ENCODE measurements around the gene SHROOM3. TPM values are rescaled to one million over a fixed set of nuclear protein-coding genes. Genes with fewer than 3 reads are reported as not detected.
A peak's percentile ranks its signal among the peaks of the same experiment; 100 is the strongest.

SHROOM3 gene
- total RNA-seq, 1 experiment from 2014 or later, result 27.6 TPM

DNA sequence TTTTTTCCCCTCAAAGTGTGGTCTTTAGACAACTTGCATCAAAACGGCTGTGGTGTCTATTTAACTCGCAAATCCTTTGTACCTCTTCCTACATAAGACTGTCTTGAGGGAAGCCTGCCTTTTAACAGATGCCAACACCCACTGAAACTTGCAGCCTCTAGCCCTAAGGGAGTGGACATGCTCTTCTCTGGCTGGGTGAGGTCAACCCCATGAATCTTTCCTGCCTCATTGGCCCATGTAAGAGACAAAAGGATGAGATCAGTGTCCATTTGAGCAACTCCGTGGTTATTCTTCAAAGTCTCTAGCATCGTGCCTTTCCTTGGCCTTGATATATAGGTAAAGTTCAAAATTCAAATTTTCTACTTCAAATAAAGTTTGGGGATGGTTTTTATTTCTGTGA lies 134.7 kb downstream of the SHROOM3 start:
- TF ChIP-seq, protein P1, sequence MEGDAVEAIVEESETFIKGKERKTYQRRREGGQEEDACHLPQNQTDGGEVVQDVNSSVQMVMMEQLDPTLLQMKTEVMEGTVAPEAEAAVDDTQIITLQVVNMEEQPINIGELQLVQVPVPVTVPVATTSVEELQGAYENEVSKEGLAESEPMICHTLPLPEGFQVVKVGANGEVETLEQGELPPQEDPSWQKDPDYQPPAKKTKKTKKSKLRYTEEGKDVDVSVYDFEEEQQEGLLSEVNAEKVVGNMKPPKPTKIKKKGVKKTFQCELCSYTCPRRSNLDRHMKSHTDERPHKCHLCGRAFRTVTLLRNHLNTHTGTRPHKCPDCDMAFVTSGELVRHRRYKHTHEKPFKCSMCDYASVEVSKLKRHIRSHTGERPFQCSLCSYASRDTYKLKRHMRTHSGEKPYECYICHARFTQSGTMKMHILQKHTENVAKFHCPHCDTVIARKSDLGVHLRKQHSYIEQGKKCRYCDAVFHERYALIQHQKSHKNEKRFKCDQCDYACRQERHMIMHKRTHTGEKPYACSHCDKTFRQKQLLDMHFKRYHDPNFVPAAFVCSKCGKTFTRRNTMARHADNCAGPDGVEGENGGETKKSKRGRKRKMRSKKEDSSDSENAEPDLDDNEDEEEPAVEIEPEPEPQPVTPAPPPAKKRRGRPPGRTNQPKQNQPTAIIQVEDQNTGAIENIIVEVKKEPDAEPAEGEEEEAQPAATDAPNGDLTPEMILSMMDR (conservative IDR thresholded peaks at IDR 0.05), result no peak
- no peak overlapping the region for H4K5ac ChIP-seq (ENCODE audit: insufficient read length, low read depth, low read length)
- H3K27ac ChIP-seq (ENCODE audit: insufficient read length, low read depth, low read length), result no peak overlapping the region
- H3K27me3 Mint-ChIP-seq (ENCODE audit: low read depth), result no peaks in the 10 kb centered on the region; the same call in 1 of the 2 replicates
- H3K27me3 ChIP-seq (ENCODE audit: insufficient read depth, low read length), result no peaks in the 10 kb centered on the region
- no peaks in the 10 kb centered on the region for H3K36me3 Mint-ChIP-seq (ENCODE audit: insufficient read depth in 1 of 3, low read depth in 3 of 3)
- H3T11ph ChIP-seq (ENCODE audit: low read length), result no peak overlapping the region
- no peak overlapping the region for H3K4ac ChIP-seq (ENCODE audit: low read depth, low read length)
- H3K9me3 ChIP-seq (ENCODE audit: control insufficient read depth, low read depth, low read length), result no peaks in the 10 kb centered on the region
- H3K18ac ChIP-seq (ENCODE audit: insufficient read length, low read depth, low read length), result peak overlapping the region; percentile 46
- no peak for DNase-seq
- no peak overlapping the region for H3K23ac ChIP-seq (ENCODE audit: insufficient read length, low read depth, low read length)
- H3K4me2 ChIP-seq (ENCODE audit: insufficient read depth, insufficient read length, low read length), result no peak overlapping the region
- no peak overlapping the region; a peak in 1 of 7 replicates for H3K27ac Mint-ChIP-seq
- H3K9me3 Mint-ChIP-seq, result no peaks in the 10 kb centered on the region
- H3K4me1 ChIP-seq (ENCODE audit: insufficient read depth, low read length), result peaks cover 4% of the 10 kb centered on the region; the same call in 1 of the 2 replicates
- no peaks in the 10 kb centered on the region for H3K23me2 ChIP-seq (ENCODE audit: insufficient read length, low read depth, low read length, poor library complexity, severe bottlenecking)
- no CpG with 5 or more reads among the region's 4 CpGs for WGBS (ENCODE audit: extremely low coverage, insufficient read length, low lambda C conversion rate)
- H3K79me2 ChIP-seq (ENCODE audit: insufficient read depth, low read length), result no peaks in the 10 kb centered on the region
- no peak overlapping the region for H2BK120ac ChIP-seq (ENCODE audit: low read depth, low read length, poor library complexity, severe bottlenecking)
- no peak overlapping the region for H2BK5ac ChIP-seq (ENCODE audit: insufficient read length, low read length)
- H3K14ac ChIP-seq (ENCODE audit: insufficient read depth, low read length), result no peak overlapping the region
- H3K9ac ChIP-seq (ENCODE audit: extremely low read depth, insufficient read length, low read length), result no peak overlapping the region
- H3K79me1 ChIP-seq (ENCODE audit: insufficient read depth, low read depth, low read length, poor library complexity, severe bottlenecking), result no peaks in the 10 kb centered on the region
- no peak overlapping the region for H4K8ac ChIP-seq (replicated peaks; ENCODE audit: insufficient read length, low read depth, low read length)
- H2AK5ac ChIP-seq (ENCODE audit: insufficient read length, low read length), result no peak overlapping the region
- no peak overlapping the region for H2BK20ac ChIP-seq (ENCODE audit: low read depth, low read length, poor library complexity, severe bottlenecking)
- H4K20me1 ChIP-seq (ENCODE audit: control insufficient read depth, insufficient read depth, insufficient read length), result no peaks in the 10 kb centered on the region
- no peak overlapping the region for H2AFZ ChIP-seq (ENCODE audit: low read length)
- H2BK12ac ChIP-seq (ENCODE audit: insufficient read length, low read depth, low read length), result no peak overlapping the region
- no peak overlapping the region for H2BK15ac ChIP-seq (ENCODE audit: low read depth, low read length)
- peaks cover 18 to 34% of the 10 kb centered on the region in 2 experiments for H3K4me1 Mint-ChIP-seq
- H3K4me3 Mint-ChIP-seq, result no peak overlapping the region
- no peak overlapping the region for H4K91ac ChIP-seq (ENCODE audit: insufficient read length, low read depth, low read length)
- H3K56ac ChIP-seq (ENCODE audit: insufficient read length, low read depth, low read length), result no peak overlapping the region
